Tibial nerve (tissue), 3 donors: ENCODE data around the gene POU2F2.

Experiments
- CTCF ChIP-seq, 5 experiments: fragments of 200-600 bp in 3 of 5; fragments of 450-650 bp in 2 of 5; sonication (generic) in 3 of 5; IDR thresholded peaks; one replicate each; pipeline ENCODE4 v1.5.1; 2016 to 2019; ENCODE audit warnings: antibody characterized with exemption in 5 of 5, mild to moderate bottlenecking in 3 of 5, moderate library complexity in 2 of 5
- POLR2A ChIP-seq, 2 donors: fragments of 450-650 bp; IDR thresholded peaks; one replicate each; pipeline ENCODE4 v1.6.1; 2017; ENCODE audit warnings: antibody characterized with exemption in 2 of 2, mild to moderate bottlenecking in 2 of 2, moderate library complexity in 2 of 2

- TF ChIP-seq CTCF (IDR thresholded peaks at IDR 0.05) (no peak), POLR2A (IDR thresholded peaks at IDR 0.05) (no peak)
These were observed 64.8 kb downstream of the POU2F2 start for GRCh38 chr19:42067315-42067888.
